T-helper 1 cell treated with Interleukin-12 subunit alpha and Interleukin-12 subunit beta and Interleukin-4 antibody, amounts not matched to agents 30 μg/mL and 1 μg/mL, for 36 hours (primary cell): Measurements from ENCODE around the gene NHSL2.
"Not testable (repeated sequence)": the region's sequence is repeated elsewhere in the genome, so short reads cannot be mapped to it uniquely, and the experiment has no call there.

Experiments used
- H3K27ac Mint-ChIP-seq: one replicate; pipeline ENCODE4 v1.8.0; 2021; ENCODE audit warnings: mild to moderate bottlenecking, mixed read lengths
- H3K27me3 Mint-ChIP-seq: one replicate; pipeline ENCODE4 v1.8.0; 2021; ENCODE audit warnings: low read depth, mixed read lengths
- H3K36me3 Mint-ChIP-seq: one replicate; pipeline ENCODE4 v1.8.0; 2021; ENCODE audit warnings: low read depth, mixed read lengths
- H3K4me1 Mint-ChIP-seq: one replicate; pipeline ENCODE4 v1.8.0; 2021; ENCODE audit warnings: low read depth, mixed read lengths
- H3K4me3 Mint-ChIP-seq: one replicate; pipeline ENCODE4 v1.8.0; 2021; ENCODE audit warnings: mild to moderate bottlenecking, moderate library complexity, mixed read lengths
- H3K9me3 Mint-ChIP-seq: one replicate; pipeline ENCODE4 v1.8.0; 2021; ENCODE audit warnings: mixed read lengths

The NHSL2 gene

GRCh38 chrX:71910643-71910985, at the start of gene NHSL2:
NHSL2 (plus strand) TSS chrX:71910845.
- H3K27me3 Mint-ChIP-seq: peaks cover 46% of the 10 kb centered on the region
- no peaks in the 10 kb centered on the region for H3K36me3 Mint-ChIP-seq
- H3K4me3 Mint-ChIP-seq: no peak within 1 kb of the TSS
- no peaks in the 10 kb centered on the region for H3K9me3 Mint-ChIP-seq
- H3K27ac Mint-ChIP-seq: no peak within 1 kb of the TSS
- no peaks in the 10 kb centered on the region for H3K4me1 Mint-ChIP-seq

DNA sequence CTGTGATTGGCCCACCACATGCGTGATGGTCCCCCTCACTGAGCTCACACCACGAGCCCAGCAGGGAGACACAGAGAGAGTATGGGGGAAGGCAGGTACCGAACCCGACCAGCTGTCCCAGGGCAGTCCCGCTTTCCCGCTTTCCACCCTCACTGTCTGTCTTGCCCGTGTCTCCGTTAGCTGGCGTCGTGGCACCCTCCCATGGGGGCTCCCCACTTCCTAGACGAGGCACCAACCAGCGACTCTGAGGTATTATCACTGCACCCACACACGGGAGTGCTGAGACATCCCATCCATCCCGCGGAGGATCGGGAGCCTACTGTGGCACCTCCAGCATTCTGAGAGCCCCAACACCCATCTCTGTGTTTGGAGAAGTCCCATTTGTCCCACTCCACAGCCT, 43.0 kb upstream of the NHSL2 start:
- H3K4me3 Mint-ChIP-seq: no peak overlapping the region
- H3K4me1 Mint-ChIP-seq: no peaks in the 10 kb centered on the region
- H3K9me3 Mint-ChIP-seq: no peaks in the 10 kb centered on the region
- peaks cover 19% of the 10 kb centered on the region for H3K27me3 Mint-ChIP-seq
- H3K36me3 Mint-ChIP-seq: no peaks in the 10 kb centered on the region
- H3K27ac Mint-ChIP-seq: no peak overlapping the region

- H3K27ac Mint-ChIP-seq, H3K4me1 Mint-ChIP-seq, H3K9me3 Mint-ChIP-seq, H3K27me3 Mint-ChIP-seq, H3K36me3 Mint-ChIP-seq, H3K4me3 Mint-ChIP-seq: not testable (repeated sequence)
Measured at GRCh38 chrX:71869566-71869965, 41.1 kb upstream of the NHSL2 start.

- H3K27ac Mint-ChIP-seq: no peak overlapping the region
- no peak overlapping the region for H3K4me3 Mint-ChIP-seq
- H3K27me3 Mint-ChIP-seq: peaks cover 6% of the 10 kb centered on the region
- H3K36me3 Mint-ChIP-seq: no peaks in the 10 kb centered on the region
- no peaks in the 10 kb centered on the region for H3K9me3 Mint-ChIP-seq
- H3K4me1 Mint-ChIP-seq: no peaks in the 10 kb centered on the region
Measured at GRCh38 chrX:71870208-71871098, 40.2 kb upstream of the NHSL2 start.

- Mint-ChIP-seq H3K27me3 (peaks cover 4% of the 10 kb centered on the region), H3K36me3 (no peaks in the 10 kb centered on the region), H3K9me3 (no peaks in the 10 kb centered on the region), H3K4me3 (no peak overlapping the region), H3K27ac (no peak overlapping the region), H3K4me1 (no peaks in the 10 kb centered on the region)
Measured at GRCh38 chrX:71871367-71871766, 39.3 kb upstream of the NHSL2 start.

- H3K4me3 Mint-ChIP-seq: no peak overlapping the region
- no peak overlapping the region for H3K27ac Mint-ChIP-seq
- H3K36me3 Mint-ChIP-seq: no peaks in the 10 kb centered on the region
- peaks cover 4% of the 10 kb centered on the region for H3K27me3 Mint-ChIP-seq
- H3K9me3 Mint-ChIP-seq: no peaks in the 10 kb centered on the region
- H3K4me1 Mint-ChIP-seq: no peaks in the 10 kb centered on the region
Measured at GRCh38 chrX:71872542-71873458, 37.8 kb upstream of the NHSL2 start.

GRCh38 chrX:71873459-71873833, 37.2 kb upstream of the NHSL2 start:
- no peaks in the 10 kb centered on the region for H3K4me1 Mint-ChIP-seq
- H3K36me3 Mint-ChIP-seq: no peaks in the 10 kb centered on the region
- H3K27me3 Mint-ChIP-seq: peaks cover 4% of the 10 kb centered on the region
- H3K9me3 Mint-ChIP-seq: no peaks in the 10 kb centered on the region
- no peak overlapping the region for H3K27ac Mint-ChIP-seq
- H3K4me3 Mint-ChIP-seq: no peak overlapping the region

- not testable (repeated sequence) for H3K4me1 Mint-ChIP-seq, H3K27ac Mint-ChIP-seq
Measured at GRCh38 chrX:71876841-71877240, 33.8 kb upstream of the NHSL2 start.

GRCh38 chrX:71885099-71885498, 25.5 kb upstream of the NHSL2 start:
- H3K9me3 Mint-ChIP-seq: no peaks in the 10 kb centered on the region
- H3K27me3 Mint-ChIP-seq: peaks cover 4% of the 10 kb centered on the region
- H3K27ac Mint-ChIP-seq: no peak overlapping the region
- H3K4me3 Mint-ChIP-seq: no peak overlapping the region
- no peaks in the 10 kb centered on the region for H3K4me1 Mint-ChIP-seq
- no peaks in the 10 kb centered on the region for H3K36me3 Mint-ChIP-seq

More at GRCh38 chrX:71876841-71877240, 33.8 kb upstream of the NHSL2 start:
- not testable (repeated sequence) for H3K4me3 Mint-ChIP-seq, H3K36me3 Mint-ChIP-seq, H3K27me3 Mint-ChIP-seq, H3K9me3 Mint-ChIP-seq

- Mint-ChIP-seq H3K27ac (no peak overlapping the region), H3K27me3 (peaks cover 4% of the 10 kb centered on the region), H3K4me1 (no peaks in the 10 kb centered on the region), H3K9me3 (no peaks in the 10 kb centered on the region), H3K36me3 (no peaks in the 10 kb centered on the region), H3K4me3 (no peak overlapping the region)
Measured at GRCh38 chrX:71895607-71896006, 15.0 kb upstream of the NHSL2 start.

DNA sequence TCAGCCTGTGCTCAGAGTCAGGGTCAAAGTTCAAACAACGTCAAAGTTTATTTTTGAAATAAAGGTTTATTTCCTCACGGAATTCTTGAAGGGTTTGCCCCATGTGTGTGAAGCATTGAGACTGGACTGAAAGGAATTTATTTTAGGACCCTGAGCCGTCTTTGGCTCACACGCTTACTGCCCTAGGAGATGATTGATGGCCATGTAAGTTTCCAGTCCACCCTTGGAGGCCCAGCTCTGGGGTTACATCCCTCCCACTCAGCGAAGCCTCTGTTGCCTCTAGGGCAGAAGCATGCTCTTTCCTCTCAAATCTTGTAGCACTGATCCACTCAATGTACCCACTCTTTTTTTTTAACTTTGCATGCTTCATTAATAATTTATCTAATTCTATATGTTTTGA, 4.5 kb upstream of the NHSL2 start:
- no peak overlapping the region for H3K4me3 Mint-ChIP-seq
- peaks cover 25% of the 10 kb centered on the region for H3K27me3 Mint-ChIP-seq
- no peak overlapping the region for H3K27ac Mint-ChIP-seq
- no peaks in the 10 kb centered on the region for H3K9me3 Mint-ChIP-seq
- H3K36me3 Mint-ChIP-seq: no peaks in the 10 kb centered on the region
- no peaks in the 10 kb centered on the region for H3K4me1 Mint-ChIP-seq

- no peak overlapping the region for H3K4me3 Mint-ChIP-seq
- H3K9me3 Mint-ChIP-seq: no peaks in the 10 kb centered on the region
Measured at GRCh38 chrX:71908387-71908786, 2.3 kb upstream of the NHSL2 start.

DNA sequence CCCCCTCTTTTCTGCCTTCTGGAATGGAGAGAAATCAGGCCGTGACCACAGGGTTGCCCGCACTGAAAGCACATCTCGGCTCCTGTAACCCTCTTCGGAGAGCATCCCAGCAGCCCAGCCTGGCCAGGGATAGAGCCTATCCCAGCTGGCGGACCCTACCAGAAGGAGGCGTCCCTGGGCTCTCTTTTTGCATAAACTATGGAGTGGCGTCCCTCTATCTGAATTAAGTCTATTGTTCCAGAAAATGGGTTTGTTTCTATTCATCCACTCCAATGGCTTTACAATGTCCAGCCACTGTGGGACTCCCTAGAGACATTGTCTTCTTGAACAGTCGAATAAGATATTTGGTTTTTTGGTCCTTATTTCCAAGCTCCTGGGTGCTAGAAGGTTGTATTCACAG, 689 bp upstream of the NHSL2 start:
- no peaks in the 10 kb centered on the region for H3K9me3 Mint-ChIP-seq
- no peak overlapping the region for H3K4me3 Mint-ChIP-seq
- no peaks in the 10 kb centered on the region for H3K4me1 Mint-ChIP-seq
- peaks cover 44% of the 10 kb centered on the region for H3K27me3 Mint-ChIP-seq
- no peak overlapping the region for H3K27ac Mint-ChIP-seq
- no peaks in the 10 kb centered on the region for H3K36me3 Mint-ChIP-seq

More at GRCh38 chrX:71908387-71908786, 2.3 kb upstream of the NHSL2 start:
- no peaks in the 10 kb centered on the region for H3K4me1 Mint-ChIP-seq
- peaks cover 36% of the 10 kb centered on the region for H3K27me3 Mint-ChIP-seq
- H3K27ac Mint-ChIP-seq: no peak overlapping the region
- no peaks in the 10 kb centered on the region for H3K36me3 Mint-ChIP-seq

DNA sequence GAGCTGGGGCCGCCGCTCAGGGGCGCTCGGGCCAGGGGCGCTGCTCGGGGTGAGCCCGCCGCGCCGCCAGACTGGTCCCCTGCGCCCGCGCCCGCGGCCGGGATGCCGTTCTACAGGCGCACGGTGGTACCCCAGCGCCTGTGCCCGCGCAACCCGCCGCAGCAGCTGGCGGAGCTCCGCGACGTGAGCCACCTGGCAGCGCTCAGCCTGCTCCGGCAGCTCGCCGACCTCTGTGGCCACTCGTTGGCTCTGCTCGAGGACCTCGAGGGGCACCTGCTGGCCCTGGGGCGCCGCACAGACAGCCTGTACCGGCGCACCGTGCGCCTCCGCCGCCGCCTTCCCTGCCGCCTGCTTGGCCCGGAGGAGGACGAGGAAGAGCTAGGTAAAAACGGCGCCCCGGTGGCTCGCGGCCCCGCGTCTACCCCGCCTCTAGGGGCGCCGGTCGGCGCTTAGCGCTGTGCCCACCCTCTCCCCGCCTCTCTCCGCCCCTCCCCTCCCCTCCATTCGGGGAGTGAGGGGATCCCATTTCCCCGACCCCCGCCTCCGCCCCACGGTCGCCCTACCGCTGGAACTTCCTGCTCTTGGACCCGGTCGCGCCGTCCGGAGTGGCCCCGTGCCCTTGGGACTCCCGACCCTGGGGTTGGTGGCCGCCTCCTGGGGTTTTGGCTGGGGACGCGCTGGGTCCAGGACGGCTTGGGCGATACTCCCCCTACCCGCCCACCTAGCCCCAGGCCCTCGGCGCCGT, 513 bp downstream of the NHSL2 start:
- H3K4me3 Mint-ChIP-seq: no peak overlapping the region
- no peak overlapping the region for H3K27ac Mint-ChIP-seq
- H3K9me3 Mint-ChIP-seq: no peaks in the 10 kb centered on the region
- H3K36me3 Mint-ChIP-seq: no peaks in the 10 kb centered on the region
- peaks cover 46% of the 10 kb centered on the region for H3K27me3 Mint-ChIP-seq
- no peaks in the 10 kb centered on the region for H3K4me1 Mint-ChIP-seq
